Measurements from ENCODE around the gene DDX51. TPM values are rescaled to one million over a fixed set of nuclear protein-coding genes. Genes with fewer than 3 reads are reported as not detected.

The DDX51 gene
- total RNA-seq, 2 experiments from 2014 or later = 58.0 to 59.3 TPM

DNA sequence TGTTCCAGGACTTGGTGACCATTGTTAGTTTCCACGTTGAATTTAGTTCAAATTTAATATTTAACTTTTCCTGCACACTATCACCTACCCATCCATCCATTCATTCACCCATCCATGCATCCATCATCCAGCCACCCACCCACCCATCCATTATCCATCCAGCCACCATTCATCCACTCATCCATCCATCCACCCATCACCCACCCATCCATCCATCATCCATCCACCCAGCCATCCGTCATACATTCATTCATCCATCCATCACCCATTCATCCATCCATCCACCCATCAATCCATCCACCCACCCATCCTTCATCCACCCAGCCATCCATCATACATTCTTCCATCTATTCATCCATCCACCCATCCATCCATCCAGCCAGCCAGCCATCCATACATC, 22.0 kb upstream of the DDX51 start:
- Mint-ChIP-seq H3K27me3 (no peaks in the 10 kb centered on the region), H3K9me3 (no peaks in the 10 kb centered on the region), H3K4me1 (ENCODE audit: low read depth) (peaks cover 6% of the 10 kb centered on the region), H3K27ac (no peak overlapping the region), H3K4me3 (no peak overlapping the region), H3K36me3 (ENCODE audit: low read depth) (no peaks in the 10 kb centered on the region)
- peaks cover 0 to 22% of the 10 kb centered on the region in 2 experiments for H3K9me3 ChIP-seq (ENCODE audit: control insufficient read depth in 1 of 2, insufficient read depth in 1 of 2, low read length in 2 of 2)
- no peak overlapping the region for H3K4me3 ChIP-seq (ENCODE audit: low read length)
- TF ChIP-seq, protein P1, sequence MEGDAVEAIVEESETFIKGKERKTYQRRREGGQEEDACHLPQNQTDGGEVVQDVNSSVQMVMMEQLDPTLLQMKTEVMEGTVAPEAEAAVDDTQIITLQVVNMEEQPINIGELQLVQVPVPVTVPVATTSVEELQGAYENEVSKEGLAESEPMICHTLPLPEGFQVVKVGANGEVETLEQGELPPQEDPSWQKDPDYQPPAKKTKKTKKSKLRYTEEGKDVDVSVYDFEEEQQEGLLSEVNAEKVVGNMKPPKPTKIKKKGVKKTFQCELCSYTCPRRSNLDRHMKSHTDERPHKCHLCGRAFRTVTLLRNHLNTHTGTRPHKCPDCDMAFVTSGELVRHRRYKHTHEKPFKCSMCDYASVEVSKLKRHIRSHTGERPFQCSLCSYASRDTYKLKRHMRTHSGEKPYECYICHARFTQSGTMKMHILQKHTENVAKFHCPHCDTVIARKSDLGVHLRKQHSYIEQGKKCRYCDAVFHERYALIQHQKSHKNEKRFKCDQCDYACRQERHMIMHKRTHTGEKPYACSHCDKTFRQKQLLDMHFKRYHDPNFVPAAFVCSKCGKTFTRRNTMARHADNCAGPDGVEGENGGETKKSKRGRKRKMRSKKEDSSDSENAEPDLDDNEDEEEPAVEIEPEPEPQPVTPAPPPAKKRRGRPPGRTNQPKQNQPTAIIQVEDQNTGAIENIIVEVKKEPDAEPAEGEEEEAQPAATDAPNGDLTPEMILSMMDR (IDR thresholded peaks at IDR 0.05) = no peak
- POLR2A ChIA-PET = no interaction called here
- intact Hi-C loops (cut with DNase I, micrococcal nuclease) = loop anchor here in 1 of 2 experiments (5.0 kb wide), 1 partner anchor 176 kb away; no protein-coding TSS in a partner anchor
- CTCF ChIA-PET = no interaction called here
- H3K36me3 ChIP-seq (ENCODE audit: insufficient read depth, low read length) = no peaks in the 10 kb centered on the region
- ATAC-seq (ENCODE audit: poor library complexity) (no peak), DNase-seq (no peak)
- no peak overlapping the region for H3K27ac ChIP-seq (ENCODE audit: low read depth in 1 of 2, low read length in 2 of 2)
- peaks cover 0 to 5% of the 10 kb centered on the region in 2 experiments for H3K27me3 ChIP-seq (ENCODE audit: control insufficient read depth in 1 of 2, insufficient read depth in 2 of 2, low read length in 2 of 2)
- peaks cover 36% of the 10 kb centered on the region for H3K4me1 ChIP-seq (ENCODE audit: insufficient read depth, low read length)

GRCh38 chr12:132165584-132165983, 21.5 kb upstream of the DDX51 start:
- Histone ChIP-seq H3K27me3 (ENCODE audit: control insufficient read depth in 1 of 2, insufficient read depth in 2 of 2, low read length in 2 of 2) (peaks cover 0 to 5% of the 10 kb centered on the region in 2 experiments), H3K4me3 (ENCODE audit: low read length) (no peak overlapping the region), H3K27ac (ENCODE audit: low read depth in 1 of 2, low read length in 2 of 2) (no peak overlapping the region), H3K36me3 (ENCODE audit: insufficient read depth, low read length) (no peaks in the 10 kb centered on the region), H3K4me1 (ENCODE audit: insufficient read depth, low read length) (peaks cover 36% of the 10 kb centered on the region), H3K9me3 (ENCODE audit: control insufficient read depth in 1 of 2, insufficient read depth in 1 of 2, low read length in 2 of 2) (peaks cover 0 to 26% of the 10 kb centered on the region in 2 experiments)
- H3K36me3 Mint-ChIP-seq (ENCODE audit: low read depth) = no peaks in the 10 kb centered on the region
- no peaks in the 10 kb centered on the region for H3K27me3 Mint-ChIP-seq
- ATAC-seq (ENCODE audit: poor library complexity) = no peak
- POLR2A ChIA-PET = no interaction called here
- CTCF ChIA-PET = no interaction called here
- H3K9me3 Mint-ChIP-seq = no peaks in the 10 kb centered on the region
- TF ChIP-seq, protein P1 (IDR thresholded peaks at IDR 0.05) = no peak
- intact Hi-C loops (cut with DNase I, micrococcal nuclease) = loop anchor here in 1 of 2 experiments (5.0 kb wide), 1 partner anchor 177 kb away; no protein-coding TSS in a partner anchor
- no peak for DNase-seq
- H3K4me1 Mint-ChIP-seq (ENCODE audit: low read depth) = peaks cover 6% of the 10 kb centered on the region
- no peak overlapping the region for H3K27ac Mint-ChIP-seq
- H3K4me3 Mint-ChIP-seq = no peak overlapping the region

DNA sequence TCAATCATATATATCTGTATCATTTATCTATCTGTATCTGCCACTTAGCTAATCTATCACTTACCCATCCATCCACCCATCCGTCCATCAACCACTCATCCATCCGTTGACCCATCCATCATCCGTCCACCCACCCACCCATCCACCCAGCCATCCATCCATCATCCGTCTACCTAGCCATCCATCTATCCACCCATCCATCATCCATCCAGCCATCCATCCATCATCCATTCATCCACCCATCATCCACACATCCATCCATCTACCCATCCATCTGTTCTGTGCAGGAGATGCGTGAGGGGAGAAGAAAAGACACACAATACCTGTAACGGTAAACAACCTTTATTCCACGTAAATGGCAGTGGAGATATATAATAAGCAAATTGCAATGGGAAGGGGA, 20.3 kb upstream of the DDX51 start:
- no peaks in the 10 kb centered on the region for H3K9me3 Mint-ChIP-seq
- H3K9me3 ChIP-seq (ENCODE audit: control insufficient read depth in 1 of 2, insufficient read depth in 1 of 2, low read length in 2 of 2) = peaks cover 0 to 26% of the 10 kb centered on the region in 2 experiments
- no peak overlapping the region for H3K4me3 ChIP-seq (ENCODE audit: low read length)
- no peak overlapping the region for H3K27ac ChIP-seq (ENCODE audit: low read depth in 1 of 2, low read length in 2 of 2)
- DNase-seq (no peak), ATAC-seq (ENCODE audit: poor library complexity) (no peak)
- no peak overlapping the region for H3K4me3 Mint-ChIP-seq
- intact Hi-C loops (cut with DNase I, micrococcal nuclease) = no loop called here
- CTCF ChIA-PET = no interaction called here
- no peak overlapping the region for H3K27ac Mint-ChIP-seq
- peaks cover 6% of the 10 kb centered on the region for H3K4me1 Mint-ChIP-seq (ENCODE audit: low read depth)
- no peaks in the 10 kb centered on the region for H3K27me3 Mint-ChIP-seq
- H3K36me3 Mint-ChIP-seq (ENCODE audit: low read depth) = no peaks in the 10 kb centered on the region
- peaks cover 36% of the 10 kb centered on the region for H3K4me1 ChIP-seq (ENCODE audit: insufficient read depth, low read length)
- POLR2A ChIA-PET = no interaction called here
- no peaks in the 10 kb centered on the region for H3K27me3 ChIP-seq (ENCODE audit: control insufficient read depth in 1 of 2, insufficient read depth in 2 of 2, low read length in 2 of 2)
- no peaks in the 10 kb centered on the region for H3K36me3 ChIP-seq (ENCODE audit: insufficient read depth, low read length)
- TF ChIP-seq, protein P1 (IDR thresholded peaks at IDR 0.05) = no peak
